Measurements from ENCODE around the gene CYLD. TPM values are rescaled to one million over a fixed set of nuclear protein-coding genes. Genes with fewer than 3 reads are reported as not detected.

CYLD gene
- polyA plus RNA-seq, 1 donor: 18.4 TPM

DNA sequence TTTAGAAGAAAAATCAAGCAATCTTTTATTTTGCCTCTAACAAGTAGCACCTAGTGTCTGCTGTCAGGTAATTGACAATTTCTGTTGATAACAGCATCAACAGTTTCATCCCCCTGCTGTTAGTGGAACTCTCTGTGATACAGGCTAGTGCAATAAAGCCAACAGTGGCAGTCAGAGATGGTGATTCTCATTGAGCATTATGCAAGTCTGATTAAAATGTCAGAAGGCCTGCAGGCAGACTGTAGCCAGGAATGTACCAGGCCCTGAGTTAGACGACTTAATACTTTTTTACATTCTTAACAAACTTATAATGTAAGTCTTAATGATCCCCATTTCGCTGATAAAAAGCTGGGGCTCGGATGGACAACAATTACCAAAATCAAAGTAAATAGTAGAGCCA is 14.6 kb downstream of the CYLD start:
- no peaks in the 10 kb centered on the region for H3K9me3 ChIP-seq (ENCODE audit: control insufficient read depth, low read depth, low read length)
- no peak overlapping the region for H3K4me3 ChIP-seq (ENCODE audit: low read length)
- H3K4me1 ChIP-seq (ENCODE audit: control insufficient read depth, insufficient read depth, low read length): no peaks in the 10 kb centered on the region
- WGBS (ENCODE audit: insufficient coverage, low lambda C conversion rate): 80% methylated on average over 2 of the region's 3 CpGs
- no peak overlapping the region for H3K27ac ChIP-seq (ENCODE audit: low read length)
- H3K36me3 ChIP-seq (ENCODE audit: control insufficient read depth, insufficient read depth, low read length): peaks cover 22% of the 10 kb centered on the region
- DNase-seq: no peak
- H3K27me3 ChIP-seq (ENCODE audit: control insufficient read depth, insufficient read depth, low read length): no peaks in the 10 kb centered on the region

DNA sequence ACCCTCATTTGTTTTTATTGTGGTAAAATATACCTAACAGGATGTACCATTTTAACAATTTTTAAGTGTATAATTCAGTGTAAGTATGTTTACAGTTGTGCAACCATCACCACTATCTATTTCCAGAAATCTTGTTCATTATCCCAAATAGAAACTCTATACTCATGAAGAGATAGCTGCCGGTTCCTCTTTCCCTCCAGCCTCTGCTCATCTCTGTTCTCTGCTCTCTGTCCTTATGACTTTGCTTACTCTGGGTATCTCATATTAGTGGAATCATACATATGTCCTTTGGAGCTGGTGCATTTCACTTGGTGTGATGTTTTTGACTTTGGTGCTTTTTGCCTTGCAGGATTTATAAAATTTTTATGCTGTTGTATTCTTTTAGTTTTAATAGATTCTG is 19.4 kb downstream of the CYLD start:
- Histone ChIP-seq H3K9me3 (ENCODE audit: control insufficient read depth, low read depth, low read length) (peaks cover 4% of the 10 kb centered on the region), H3K36me3 (ENCODE audit: control insufficient read depth, insufficient read depth, low read length) (peaks cover 9% of the 10 kb centered on the region), H3K4me1 (ENCODE audit: control insufficient read depth, insufficient read depth, low read length) (no peaks in the 10 kb centered on the region), H3K4me3 (ENCODE audit: low read length) (no peak overlapping the region), H3K27me3 (ENCODE audit: control insufficient read depth, insufficient read depth, low read length) (no peaks in the 10 kb centered on the region), H3K27ac (ENCODE audit: low read length) (no peak overlapping the region)
- WGBS (ENCODE audit: insufficient coverage, low lambda C conversion rate): 100% methylated on average over 1 of the region's 1 CpG
- no peak for DNase-seq

DNA sequence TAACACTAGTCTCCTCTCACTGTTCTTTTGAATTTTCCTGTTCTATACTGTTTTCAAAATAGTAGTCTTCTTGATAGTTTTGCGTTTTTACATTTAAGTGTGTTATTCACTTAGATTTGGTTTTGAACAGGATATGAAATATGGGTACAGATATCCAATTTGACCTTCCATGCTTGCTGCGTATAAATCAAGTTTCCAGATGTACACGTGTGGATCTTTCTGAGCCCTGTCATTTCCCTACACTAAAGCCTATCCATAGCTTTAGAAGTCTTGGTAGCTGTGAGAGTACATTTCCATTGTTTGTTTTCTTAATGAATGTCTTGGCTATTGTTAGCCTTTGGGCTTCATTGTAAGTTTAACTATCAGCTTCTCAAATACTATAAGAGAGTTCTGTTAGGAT is 20.4 kb downstream of the CYLD start:
- H3K27me3 ChIP-seq (ENCODE audit: control insufficient read depth, insufficient read depth, low read length): no peaks in the 10 kb centered on the region
- peaks cover 4% of the 10 kb centered on the region for H3K9me3 ChIP-seq (ENCODE audit: control insufficient read depth, low read depth, low read length)
- no peak overlapping the region for H3K4me3 ChIP-seq (ENCODE audit: low read length)
- no peaks in the 10 kb centered on the region for H3K4me1 ChIP-seq (ENCODE audit: control insufficient read depth, insufficient read depth, low read length)
- no peak for DNase-seq
- 100% methylated on average over 1 of the region's 3 CpGs for WGBS (ENCODE audit: insufficient coverage, low lambda C conversion rate)
- peaks cover 12% of the 10 kb centered on the region for H3K36me3 ChIP-seq (ENCODE audit: control insufficient read depth, insufficient read depth, low read length)
- H3K27ac ChIP-seq (ENCODE audit: low read length): no peak overlapping the region

DNA sequence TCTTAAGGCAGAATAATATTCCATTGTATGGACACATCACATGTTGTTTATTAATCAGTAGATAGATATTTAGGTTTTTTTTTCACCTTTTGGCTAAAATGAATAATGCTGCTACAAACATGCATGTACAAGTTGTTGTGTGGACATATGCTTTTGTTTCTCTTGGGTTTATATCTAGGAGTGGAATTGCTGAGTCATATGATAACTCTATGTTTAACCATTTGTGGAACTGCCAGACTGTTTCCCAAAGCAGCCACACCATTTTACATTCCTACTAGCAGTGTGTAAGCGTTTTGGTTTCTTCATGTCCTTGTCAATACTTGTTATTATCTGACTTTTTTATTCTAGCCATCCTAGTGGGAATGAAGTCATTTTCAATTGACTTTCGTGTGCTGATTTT is 21.3 kb downstream of the CYLD start:
- H3K36me3 ChIP-seq (ENCODE audit: control insufficient read depth, insufficient read depth, low read length): peaks cover 8% of the 10 kb centered on the region
- no peaks in the 10 kb centered on the region for H3K27me3 ChIP-seq (ENCODE audit: control insufficient read depth, insufficient read depth, low read length)
- H3K27ac ChIP-seq (ENCODE audit: low read length): no peak overlapping the region
- 85% methylated on average over 2 of the region's 2 CpGs for WGBS (ENCODE audit: insufficient coverage, low lambda C conversion rate)
- H3K4me1 ChIP-seq (ENCODE audit: control insufficient read depth, insufficient read depth, low read length): no peaks in the 10 kb centered on the region
- H3K4me3 ChIP-seq (ENCODE audit: low read length): no peak overlapping the region
- DNase-seq: no peak
- H3K9me3 ChIP-seq (ENCODE audit: control insufficient read depth, low read depth, low read length): peaks cover 4% of the 10 kb centered on the region

DNA sequence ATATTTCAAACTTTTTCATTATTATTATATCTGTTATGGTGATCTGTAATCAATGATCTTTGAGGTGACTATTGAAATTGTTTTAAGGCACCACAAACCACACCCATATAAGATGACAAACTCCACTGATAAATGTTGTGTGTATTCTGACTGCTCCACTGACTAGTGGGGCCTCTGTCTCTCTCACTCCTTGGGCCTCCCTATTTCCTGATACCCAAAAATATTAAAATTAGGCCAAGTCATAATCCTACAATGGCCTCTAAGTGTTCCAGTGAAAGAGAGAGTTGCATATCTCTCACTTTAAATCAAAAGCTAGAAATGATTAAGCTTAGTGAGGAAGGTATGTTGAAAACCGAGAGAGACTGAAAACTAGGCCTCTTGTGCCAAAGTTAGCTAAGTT is 23.4 kb downstream of the CYLD start:
- H3K4me1 ChIP-seq (ENCODE audit: control insufficient read depth, insufficient read depth, low read length): no peaks in the 10 kb centered on the region
- H3K9me3 ChIP-seq (ENCODE audit: control insufficient read depth, low read depth, low read length): peaks cover 8% of the 10 kb centered on the region
- 100% methylated on average over 1 of the region's 1 CpG for WGBS (ENCODE audit: insufficient coverage, low lambda C conversion rate)
- no peak for DNase-seq
- no peaks in the 10 kb centered on the region for H3K27me3 ChIP-seq (ENCODE audit: control insufficient read depth, insufficient read depth, low read length)
- peaks cover 8% of the 10 kb centered on the region for H3K36me3 ChIP-seq (ENCODE audit: control insufficient read depth, insufficient read depth, low read length)
- no peak overlapping the region for H3K4me3 ChIP-seq (ENCODE audit: low read length)
- no peak overlapping the region for H3K27ac ChIP-seq (ENCODE audit: low read length)

DNA sequence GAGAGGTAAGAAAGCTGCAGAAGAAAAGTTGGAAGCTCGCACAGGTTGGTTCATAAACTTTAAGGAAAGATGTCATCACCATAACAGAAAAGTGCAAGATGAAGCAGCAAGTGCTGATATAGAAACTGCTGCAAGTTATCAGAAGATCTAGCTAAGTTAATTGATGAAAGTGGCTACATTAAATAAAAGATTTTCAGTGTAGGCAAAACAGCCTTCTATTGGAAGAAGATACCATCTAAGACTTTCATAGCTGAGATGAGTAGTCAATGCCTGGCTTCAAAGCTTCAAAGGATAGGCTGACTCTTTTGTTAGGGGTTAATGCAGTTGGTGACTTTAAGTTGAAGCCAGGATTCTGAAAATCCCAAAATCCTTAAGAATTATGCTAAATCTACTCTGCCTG is 24.0 kb downstream of the CYLD start:
- Histone ChIP-seq H3K36me3 (ENCODE audit: control insufficient read depth, insufficient read depth, low read length) (peaks cover 8% of the 10 kb centered on the region), H3K27ac (ENCODE audit: low read length) (no peak overlapping the region), H3K4me3 (ENCODE audit: low read length) (no peak overlapping the region), H3K27me3 (ENCODE audit: control insufficient read depth, insufficient read depth, low read length) (no peaks in the 10 kb centered on the region), H3K9me3 (ENCODE audit: control insufficient read depth, low read depth, low read length) (peaks cover 8% of the 10 kb centered on the region), H3K4me1 (ENCODE audit: control insufficient read depth, insufficient read depth, low read length) (no peaks in the 10 kb centered on the region)
- 88% methylated on average over 1 of the region's 1 CpG for WGBS (ENCODE audit: insufficient coverage, low lambda C conversion rate)
- DNase-seq: no peak

DNA sequence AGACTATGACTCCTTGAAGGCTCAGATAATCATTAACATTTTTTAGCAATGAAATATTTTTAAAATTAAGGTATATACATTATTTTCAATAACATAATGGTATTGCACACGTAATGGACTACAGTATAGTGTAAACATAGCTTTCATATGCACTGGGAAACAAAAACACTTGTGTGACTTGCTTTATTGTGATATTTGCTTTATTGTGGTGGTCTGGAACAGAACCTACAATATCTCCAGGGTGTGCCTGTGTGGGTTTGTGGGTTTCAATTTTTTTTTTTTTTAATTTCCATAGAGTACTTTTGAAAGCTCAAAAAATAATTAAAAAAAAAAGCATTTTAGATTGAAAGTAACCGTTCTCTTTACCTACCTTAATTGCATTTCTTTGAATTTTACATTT is 25.3 kb downstream of the CYLD start:
- WGBS (ENCODE audit: insufficient coverage, low lambda C conversion rate): 95% methylated on average over 2 of the region's 2 CpGs

DNA sequence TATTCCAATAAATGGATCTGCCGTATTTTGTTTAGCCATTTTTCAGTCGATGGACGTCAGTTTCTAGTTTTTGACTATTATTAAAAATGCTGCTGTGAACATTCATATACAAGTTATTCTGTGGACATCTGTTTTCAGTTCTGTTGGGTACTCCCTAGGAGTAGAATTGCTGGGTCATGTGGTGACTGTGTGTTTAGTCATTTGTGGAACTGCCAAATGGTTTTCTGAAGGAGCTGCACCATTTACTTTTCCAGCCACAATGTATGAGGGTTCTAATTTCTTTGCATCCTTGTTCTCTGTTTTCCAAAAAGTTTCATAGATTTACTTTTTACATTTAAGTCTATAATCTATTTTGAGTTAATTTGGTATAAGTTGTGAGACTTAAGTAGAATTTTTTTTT is 29.5 kb downstream of the CYLD start:
- Histone ChIP-seq H3K36me3 (ENCODE audit: control insufficient read depth, insufficient read depth, low read length) (peaks cover 3% of the 10 kb centered on the region), H3K4me1 (ENCODE audit: control insufficient read depth, insufficient read depth, low read length) (no peaks in the 10 kb centered on the region), H3K9me3 (ENCODE audit: control insufficient read depth, low read depth, low read length) (peaks cover 4% of the 10 kb centered on the region), H3K27ac (ENCODE audit: low read length) (no peak overlapping the region), H3K4me3 (ENCODE audit: low read length) (no peak overlapping the region), H3K27me3 (ENCODE audit: control insufficient read depth, insufficient read depth, low read length) (no peaks in the 10 kb centered on the region)
- no peak for DNase-seq
- WGBS (ENCODE audit: insufficient coverage, low lambda C conversion rate): 100% methylated on average over 2 of the region's 3 CpGs

More for the DNA sequence above, 25.3 kb downstream of the CYLD start:
- no peak for DNase-seq
- peaks cover 8% of the 10 kb centered on the region for H3K36me3 ChIP-seq (ENCODE audit: control insufficient read depth, insufficient read depth, low read length)
- H3K27me3 ChIP-seq (ENCODE audit: control insufficient read depth, insufficient read depth, low read length): no peaks in the 10 kb centered on the region
- H3K9me3 ChIP-seq (ENCODE audit: control insufficient read depth, low read depth, low read length): peaks cover 8% of the 10 kb centered on the region
- no peak overlapping the region for H3K27ac ChIP-seq (ENCODE audit: low read length)
- H3K4me1 ChIP-seq (ENCODE audit: control insufficient read depth, insufficient read depth, low read length): no peaks in the 10 kb centered on the region
- H3K4me3 ChIP-seq (ENCODE audit: low read length): no peak overlapping the region

DNA sequence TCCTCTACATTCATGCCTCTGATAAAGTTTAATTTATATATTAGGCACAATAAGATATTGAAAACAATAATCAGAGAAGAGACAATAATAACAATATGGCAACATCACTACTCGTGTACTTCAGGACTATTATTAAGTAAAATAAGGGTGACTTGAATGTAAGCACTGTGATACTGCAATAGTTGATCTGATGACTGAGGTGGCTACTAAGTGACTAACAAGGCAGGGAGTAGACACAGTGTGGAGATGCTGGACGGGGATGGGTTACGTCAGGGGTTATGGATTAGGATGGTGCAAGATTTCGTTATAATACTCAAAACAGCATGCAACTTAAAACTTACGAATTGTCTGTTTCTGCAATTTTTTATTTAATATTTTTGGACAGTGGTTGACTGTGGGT is 32.5 kb downstream of the CYLD start:
- Histone ChIP-seq H3K9me3 (ENCODE audit: control insufficient read depth, low read depth, low read length) (peaks cover under 1% of the 10 kb centered on the region), H3K4me3 (ENCODE audit: low read length) (no peak overlapping the region), H3K4me1 (ENCODE audit: control insufficient read depth, insufficient read depth, low read length) (no peaks in the 10 kb centered on the region), H3K27me3 (ENCODE audit: control insufficient read depth, insufficient read depth, low read length) (no peaks in the 10 kb centered on the region), H3K27ac (ENCODE audit: low read length) (no peak overlapping the region), H3K36me3 (ENCODE audit: control insufficient read depth, insufficient read depth, low read length) (peaks cover 4% of the 10 kb centered on the region)
- WGBS (ENCODE audit: insufficient coverage, low lambda C conversion rate): 100% methylated on average over 4 of the region's 5 CpGs
- DNase-seq: no peak

DNA sequence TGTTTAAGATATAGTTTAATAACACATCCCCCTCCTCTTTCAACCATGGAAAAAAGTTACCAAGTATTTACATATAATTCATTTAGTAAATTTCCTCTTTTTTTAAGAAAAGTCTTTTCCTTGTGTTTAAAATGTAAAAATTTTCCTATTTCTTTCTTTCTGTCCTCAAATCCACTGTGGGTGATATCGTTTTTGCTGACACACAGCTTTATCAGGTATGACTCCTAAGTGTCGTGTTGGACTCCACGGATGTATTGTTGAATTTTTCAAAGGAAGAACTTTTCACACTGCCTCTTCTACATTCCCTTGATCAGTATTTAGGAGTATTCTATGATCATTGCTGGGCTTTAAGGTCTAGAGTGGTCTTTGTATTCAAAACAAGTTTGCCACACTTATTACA is 33.1 kb downstream of the CYLD start:
- no peak overlapping the region for H3K4me3 ChIP-seq (ENCODE audit: low read length)
- no peak overlapping the region for H3K27ac ChIP-seq (ENCODE audit: low read length)
- no peaks in the 10 kb centered on the region for H3K4me1 ChIP-seq (ENCODE audit: control insufficient read depth, insufficient read depth, low read length)
- H3K36me3 ChIP-seq (ENCODE audit: control insufficient read depth, insufficient read depth, low read length): peaks cover 10% of the 10 kb centered on the region
- no peaks in the 10 kb centered on the region for H3K9me3 ChIP-seq (ENCODE audit: control insufficient read depth, low read depth, low read length)
- H3K27me3 ChIP-seq (ENCODE audit: control insufficient read depth, insufficient read depth, low read length): no peaks in the 10 kb centered on the region
- no CpG with 5 or more reads among the region's 3 CpGs for WGBS (ENCODE audit: insufficient coverage, low lambda C conversion rate)
- no peak for DNase-seq

DNA sequence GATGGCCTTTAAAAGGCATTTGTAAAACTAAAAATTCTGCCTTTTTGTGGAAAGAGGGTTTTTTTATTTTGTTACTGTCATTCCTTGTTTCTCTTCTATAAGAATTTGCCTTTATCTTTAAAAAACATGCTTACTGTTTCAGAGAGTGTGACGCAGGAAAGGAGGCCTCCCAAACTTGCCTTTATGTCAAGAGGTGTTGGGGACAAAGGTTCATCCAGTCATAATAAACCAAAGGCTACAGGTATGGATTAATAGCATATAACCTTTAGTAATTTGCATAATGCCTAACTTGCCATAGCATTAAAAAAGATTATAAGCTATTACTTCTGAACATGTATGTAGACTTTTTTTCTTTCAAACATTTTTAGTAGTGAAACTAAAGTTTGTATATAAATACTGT is 34.2 kb downstream of the CYLD start:
- Histone ChIP-seq H3K9me3 (ENCODE audit: control insufficient read depth, low read depth, low read length) (no peaks in the 10 kb centered on the region), H3K27ac (ENCODE audit: low read length) (peak overlapping the region; percentile 32), H3K36me3 (ENCODE audit: control insufficient read depth, insufficient read depth, low read length) (peaks cover 20% of the 10 kb centered on the region), H3K4me3 (ENCODE audit: low read length) (no peak overlapping the region), H3K27me3 (ENCODE audit: control insufficient read depth, insufficient read depth, low read length) (no peaks in the 10 kb centered on the region), H3K4me1 (ENCODE audit: control insufficient read depth, insufficient read depth, low read length) (no peaks in the 10 kb centered on the region)
- no CpG with 5 or more reads among the region's 1 CpG for WGBS (ENCODE audit: insufficient coverage, low lambda C conversion rate)
- peak; percentile 60 to 83 for DNase-seq
